SK-N-SH (cell line): ENCODE data around the gene NDUFAF8. TPM values are rescaled to one million over a fixed set of nuclear protein-coding genes. Genes with fewer than 3 reads are reported as not detected.

Experiments
- CTCF ChIA-PET: fragments of 300-600, 350-600 bp; formaldehyde crosslinking; extraction: SDS; loops from one replicate; lab custom pipeline; 2021; lab: Yijun Ruan, JAX
- POLR2A ChIA-PET: fragments of 350-600 bp; sonication (Branson Sonifier 250); formaldehyde crosslinking; extraction: SDS; loops from one replicate; lab custom pipeline; 2020; ENCODE audit warnings: antibody characterized with exemption, inconsistent platforms; lab: Yijun Ruan, JAX
- DNase-seq: peaks from one replicate; pipeline ENCODE4 v3.0.0; 2012
- H2AFZ ChIP-seq: fragments of 200-600 bp; sonication (generic); 2 replicates; pipeline ENCODE4 v1.8.1; 2016; ENCODE audit warnings: antibody characterized with exemption, mild to moderate bottlenecking, low read depth
- H3F3A ChIP-seq: fragments of 200-600 bp; sonication (generic); replicated peaks from 2 replicates; pipeline ENCODE3; 2016; ENCODE audit warnings: antibody characterized with exemption, mild to moderate bottlenecking; ENCODE audit not compliant: insufficient read depth
- H3K27ac ChIP-seq, 2 experiments: fragments of 200-500 bp in 1 of 2; fragments of 200-600 bp in 1 of 2; sonication (Bioruptor generic) in 1 of 2; sonication (generic), shearing (Covaris generic) in 1 of 2; 2 replicates each; pipeline versions ENCODE4 v1.5.1 to v1.6.1; 2014 to 2016; ENCODE audit warnings: low read depth in 2 of 2, inconsistent platforms in 1 of 2, low read length in 1 of 2, mild to moderate bottlenecking in 1 of 2, mixed read lengths in 1 of 2
- H3K27me3 ChIP-seq: fragments of 200-600 bp; sonication (generic), shearing (Covaris generic); 2 replicates; pipeline ENCODE4 v1.6.1; 2016; ENCODE audit warnings: mixed run types; ENCODE audit not compliant: insufficient read depth
- H3K36me3 ChIP-seq, 2 experiments: fragments of 200-500 bp in 1 of 2; fragments of 200-600 bp in 1 of 2; sonication (Bioruptor generic) in 1 of 2; sonication (generic) in 1 of 2; replicated peaks in 1 of 2; 2 replicates each; pipeline versions ENCODE3 to v1.5.1; 2014 to 2016; ENCODE audit warnings: low read length in 1 of 2, mild to moderate bottlenecking in 1 of 2; ENCODE audit not compliant: insufficient read depth in 2 of 2, control insufficient read depth in 1 of 2
- H3K4me1 ChIP-seq, 2 experiments: fragments of 200-500 bp in 1 of 2; fragments of 200-600 bp in 1 of 2; sonication (Bioruptor generic) in 1 of 2; sonication (generic), shearing (Covaris generic) in 1 of 2; 2 replicates each; pipeline versions ENCODE4 v1.5.1 to v1.6.1; 2014 to 2016; ENCODE audit warnings: low read depth in 1 of 2, low read length in 1 of 2, mixed run types in 1 of 2; ENCODE audit not compliant: insufficient read depth in 2 of 2, control insufficient read depth in 1 of 2
- H3K4me2 ChIP-seq: fragments of 200-600 bp; sonication (generic), shearing (Covaris generic); 2 replicates; pipeline ENCODE4 v1.6.1; 2017; ENCODE audit warnings: mixed run types
- H3K4me3 ChIP-seq, 2 experiments: fragments of 200-500 bp in 1 of 2; fragments of 200-600 bp in 1 of 2; sonication (Bioruptor generic) in 1 of 2; sonication (generic), shearing (Covaris generic) in 1 of 2; 2 replicates each; pipeline versions ENCODE4 v1.5.1 to v1.8.1; 2014 to 2016; ENCODE audit warnings: low read depth in 2 of 2, inconsistent platforms in 1 of 2, low read length in 1 of 2, mild to moderate bottlenecking in 1 of 2, mixed read lengths in 1 of 2, moderate library complexity in 1 of 2
- H3K79me2 ChIP-seq: fragments of 200-600 bp; sonication (generic); 2 replicates; pipeline ENCODE4 v1.8.1; 2017; ENCODE audit warnings: mild to moderate bottlenecking; ENCODE audit not compliant: insufficient read depth
- H3K9ac ChIP-seq: fragments of 200-600 bp; sonication (generic); 2 replicates; pipeline ENCODE4 v1.6.1; 2017; ENCODE audit warnings: mixed run types
- H3K9me2 ChIP-seq: fragments of 200-600 bp; sonication (generic); 2 replicates; pipeline ENCODE4 v1.6.1; 2017; ENCODE audit warnings: mixed run types
- H3K9me3 ChIP-seq: fragments of 200-600 bp; sonication (generic); 2 replicates; pipeline ENCODE4 v1.6.1; 2017; ENCODE audit warnings: mixed run types, mild to moderate bottlenecking, moderate library complexity
- H4K20me1 ChIP-seq: fragments of 200-600 bp; sonication (generic); 2 replicates; pipeline ENCODE4 v1.6.1; 2017; ENCODE audit warnings: mild to moderate bottlenecking, mixed run types; ENCODE audit not compliant: insufficient read depth
- CHD2 ChIP-seq: fragments of 150-350 bp; IDR thresholded peaks from 2 replicates; pipeline ENCODE4 v1.6.1; 2018; ENCODE audit warnings: low read length; ENCODE audit not compliant: partially characterized antibody
- FOSL2 ChIP-seq: IDR thresholded peaks from 2 replicates; pipeline ENCODE4 v1.4.0; 2012; ENCODE audit warnings: low read depth, mild to moderate bottlenecking, moderate library complexity, borderline replicate concordance
- FOXM1 ChIP-seq: IDR thresholded peaks from 2 replicates; pipeline ENCODE4 v1.4.0; 2012; ENCODE audit warnings: low read depth, mild to moderate bottlenecking
- MAX ChIP-seq: IDR thresholded peaks from 2 replicates; pipeline ENCODE4 v1.4.0; 2012; ENCODE audit warnings: low read depth
- PBX3 ChIP-seq: IDR thresholded peaks from 2 replicates; pipeline ENCODE4; 2012
- SMC3 ChIP-seq: IDR thresholded peaks from 2 replicates; pipeline ENCODE4 v1.6.1; 2012; ENCODE audit warnings: low read depth, low read length, improper control_type of control experiment
- TCF12 ChIP-seq: IDR thresholded peaks from 2 replicates; pipeline ENCODE4 v1.4.0; 2012
- USF2 ChIP-seq: fragments of 150-350 bp; IDR thresholded peaks from 2 replicates; pipeline ENCODE4 v1.6.1; 2017; ENCODE audit warnings: antibody characterized with exemption, low read length, low read depth, borderline replicate concordance
- WGBS: methylation state at CpG from one replicate; pipeline ENCODE4 v1.1.6; 2017; ENCODE audit warnings: low lambda C conversion rate; 5-methylcytosine and 5-hydroxymethylcytosine counted together
- polyA plus RNA-seq, 3 experiments: library from polyadenylated mRNA; depleted of rRNA; stranded (reverse); fragments of >200 nt; gene quantifications; 2 replicates each; pipeline ENCODE4 v1.2.3, GENCODE V29; 2012

Gene NDUFAF8
- polyA plus RNA-seq, 1 of the 3 experiments (the other 2 are of a cell fraction) = 229 TPM

GRCh38 chr17:81271226-81271625, 32.1 kb downstream of the NDUFAF8 start:
- Histone ChIP-seq H3K4me2 (no peak overlapping the region), H3K79me2 (no peaks in the 10 kb centered on the region), H3F3A (peaks cover 9% of the 10 kb centered on the region), H3K9ac (no peak overlapping the region), H3K9me2 (no peaks in the 10 kb centered on the region), H3K4me3 (no peak overlapping the region), H3K27me3 (no peaks in the 10 kb centered on the region), H4K20me1 (no peaks in the 10 kb centered on the region), H3K4me1 (peaks cover 0 to 2% of the 10 kb centered on the region in 2 experiments; a peak in 1 of 4 replicates), H2AFZ (no peak overlapping the region), H3K9me3 (no peaks in the 10 kb centered on the region), H3K36me3 (peaks cover 47 to 67% of the 10 kb centered on the region in 2 experiments), H3K27ac (no peak overlapping the region)
- ChIA-PET POLR2A (no interaction called here), CTCF (interaction anchor here (1.6 kb wide), 1 partner anchor 13 kb away, joined by 7 read pairs; no protein-coding TSS in a partner anchor)
- DNase-seq = no peak
- WGBS = 97% methylated on average over 5 of the region's 12 CpGs
- TF ChIP-seq FOSL2 (no peak), MAX (no peak), SMC3 (no peak), FOXM1 (no peak)

GRCh38 chr17:81272616-81273015, 33.5 kb downstream of the NDUFAF8 start:
- H3K27me3 ChIP-seq = no peaks in the 10 kb centered on the region
- no peaks in the 10 kb centered on the region for H3K79me2 ChIP-seq
- ChIA-PET POLR2A (no interaction called here), CTCF (interaction anchor here (1.6 kb wide), 1 partner anchor 14 kb away, joined by 7 read pairs; no protein-coding TSS in a partner anchor)
- H3K4me3 ChIP-seq = no peak overlapping the region
- H2AFZ ChIP-seq = no peak overlapping the region
- WGBS = 96% methylated on average over 12 of the region's 12 CpGs
- H3K4me1 ChIP-seq = peaks cover 0 to 9% of the 10 kb centered on the region in 2 experiments; a peak in 1 of 4 replicates
- peaks cover 49 to 67% of the 10 kb centered on the region in 2 experiments for H3K36me3 ChIP-seq
- no peak for TF ChIP-seq PBX3
- TF ChIP-seq USF2 = no peak
- TF ChIP-seq CHD2 = no peak
- no peak for TF ChIP-seq TCF12
- H3K4me2 ChIP-seq = no peak overlapping the region
- no peak for DNase-seq
- H3K27ac ChIP-seq = no peak overlapping the region
- H4K20me1 ChIP-seq = no peaks in the 10 kb centered on the region
- H3K9me2 ChIP-seq = no peaks in the 10 kb centered on the region
- H3F3A ChIP-seq = peaks cover 9% of the 10 kb centered on the region
- H3K9ac ChIP-seq = no peak overlapping the region
- H3K9me3 ChIP-seq = no peaks in the 10 kb centered on the region
